A673 (cell line): ENCODE data around the gene VPS41. TPM values are rescaled to one million over a fixed set of nuclear protein-coding genes. Genes with fewer than 3 reads are reported as not detected.

Experiments
- BruUV-seq: library from RNA; stranded (reverse); fragments of 400-500 nt; replicated peaks from 2 replicates; lab custom pipeline; 2021; lab: Mats Ljungman, UMichigan
- CTCF ChIA-PET: fragments of 300-600 bp; sonication (Branson Sonifier 250); formaldehyde crosslinking; loops from one replicate; lab custom pipeline; 2022; ENCODE audit warnings: antibody characterized with exemption; lab: Charles Lee
- POLR2A ChIA-PET: fragments of 300-600 bp; sonication (Branson Sonifier 250); formaldehyde crosslinking; loops from one replicate; lab custom pipeline; 2022; ENCODE audit warnings: antibody characterized with exemption; ENCODE audit not compliant: low non-redundant PET; lab: Charles Lee
- DNase-seq: peaks from one replicate; pipeline ENCODE4 v3.0.0-alpha.2; 2015; ENCODE audit warnings: low spot score
- H3K27ac ChIP-seq: fragments of 200-600 bp; sonication (generic); 2 replicates; pipeline ENCODE4 v1.5.1; 2016; ENCODE audit warnings: mixed run types, low read depth, mild to moderate bottlenecking, mixed read lengths, antibody characterized with exemption, low read length; ENCODE audit not compliant: poor library complexity, severe bottlenecking
- H3K27me3 ChIP-seq: fragments of 200-600 bp; sonication (generic); replicated peaks from 2 replicates; pipeline ENCODE4 v1.6.1; 2017; ENCODE audit warnings: mixed run types, low read depth, mild to moderate bottlenecking, mixed read lengths, antibody characterized with exemption, low read length; ENCODE audit not compliant: insufficient read depth, poor library complexity
- H3K36me3 ChIP-seq: fragments of 200-600 bp; sonication (generic); 2 replicates; pipeline ENCODE4 v1.6.1; 2016; ENCODE audit warnings: mixed run types, mild to moderate bottlenecking, mixed read lengths, antibody characterized with exemption, low read length; ENCODE audit not compliant: insufficient read depth, poor library complexity, severe bottlenecking
- H3K4me1 ChIP-seq: fragments of 200-600 bp; sonication (generic); 2 replicates; pipeline ENCODE4 v1.6.1; 2017; ENCODE audit warnings: mixed run types, mild to moderate bottlenecking, mixed read lengths, antibody characterized with exemption, low read length; ENCODE audit not compliant: insufficient read depth, poor library complexity, severe bottlenecking
- H3K4me3 ChIP-seq: fragments of 200-600 bp; sonication (generic); 2 replicates; pipeline ENCODE4 v1.5.1; 2016; ENCODE audit warnings: low read depth, mixed run types, mild to moderate bottlenecking, mixed read lengths, low read length; ENCODE audit not compliant: poor library complexity, severe bottlenecking
- H3K9me3 ChIP-seq: fragments of 200-600 bp; sonication (generic); 2 replicates; pipeline ENCODE4 v1.6.1; 2016; ENCODE audit warnings: mixed run types, low read depth, mild to moderate bottlenecking, mixed read lengths, antibody characterized with exemption, low read length; ENCODE audit not compliant: poor library complexity, severe bottlenecking
- EZH2 ChIP-seq: fragments of 200-600 bp; sonication (generic); IDR thresholded peaks from 2 replicates; pipeline ENCODE4 v1.6.1; 2017; ENCODE audit warnings: borderline replicate concordance, low read depth, mild to moderate bottlenecking, mixed read lengths, antibody characterized with exemption, low read length; ENCODE audit not compliant: poor library complexity, severe bottlenecking
- intact Hi-C: fragments of 100-400 bp; cut with micrococcal nuclease; formaldehyde crosslinking; loops from one replicate; pipeline ENCODE4 v1.10.0; 2022; ENCODE audit not compliant: unreplicated experiment
- total RNA-seq: library from RNA; stranded (reverse); gene quantifications from 2 replicates; pipeline ENCODE4 v1.2.3, GENCODE V29; 2021
- TF ChIP-seq, protein P1 (sequence below): fragments of 300-800, 200-600 bp; sonication (generic); conservative IDR thresholded peaks from 2 replicates; pipeline ENCODE4 v1.5.1; 2017; ENCODE audit warnings: low read depth, mild to moderate bottlenecking, antibody characterized with exemption, low read length, moderate library complexity, mixed read lengths

The VPS41 gene
- total RNA-seq, 1 experiment from 2014 or later, result 45.8 TPM

DNA sequence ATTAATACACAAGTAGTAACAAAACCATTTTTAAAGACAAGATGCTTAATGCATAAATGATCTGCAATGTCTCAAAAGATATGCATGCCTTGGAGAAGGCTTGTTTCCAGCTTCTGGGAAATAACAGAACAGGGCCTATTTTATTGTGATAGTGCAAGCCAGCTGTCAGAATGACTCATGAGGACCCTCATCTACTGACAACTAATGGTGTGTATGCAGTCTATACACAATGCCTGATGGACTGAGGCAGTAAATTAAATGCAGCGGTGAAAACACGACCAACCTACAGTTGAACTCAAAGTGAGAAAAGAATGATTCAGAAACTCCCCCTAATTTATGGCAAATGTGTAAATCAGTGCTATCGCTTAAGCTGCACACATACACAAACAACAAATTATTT is 46.3 kb downstream of the VPS41 start:
- Histone ChIP-seq H3K27me3 (no peaks in the 10 kb centered on the region), H3K9me3 (no peaks in the 10 kb centered on the region), H3K36me3 (no peaks in the 10 kb centered on the region), H3K27ac (no peak overlapping the region), H3K4me1 (no peaks in the 10 kb centered on the region), H3K4me3 (no peak overlapping the region)
- ChIA-PET POLR2A (no interaction called here), CTCF (no interaction called here)
- BruUV-seq, result no TSS peak
- TF ChIP-seq, protein P1, sequence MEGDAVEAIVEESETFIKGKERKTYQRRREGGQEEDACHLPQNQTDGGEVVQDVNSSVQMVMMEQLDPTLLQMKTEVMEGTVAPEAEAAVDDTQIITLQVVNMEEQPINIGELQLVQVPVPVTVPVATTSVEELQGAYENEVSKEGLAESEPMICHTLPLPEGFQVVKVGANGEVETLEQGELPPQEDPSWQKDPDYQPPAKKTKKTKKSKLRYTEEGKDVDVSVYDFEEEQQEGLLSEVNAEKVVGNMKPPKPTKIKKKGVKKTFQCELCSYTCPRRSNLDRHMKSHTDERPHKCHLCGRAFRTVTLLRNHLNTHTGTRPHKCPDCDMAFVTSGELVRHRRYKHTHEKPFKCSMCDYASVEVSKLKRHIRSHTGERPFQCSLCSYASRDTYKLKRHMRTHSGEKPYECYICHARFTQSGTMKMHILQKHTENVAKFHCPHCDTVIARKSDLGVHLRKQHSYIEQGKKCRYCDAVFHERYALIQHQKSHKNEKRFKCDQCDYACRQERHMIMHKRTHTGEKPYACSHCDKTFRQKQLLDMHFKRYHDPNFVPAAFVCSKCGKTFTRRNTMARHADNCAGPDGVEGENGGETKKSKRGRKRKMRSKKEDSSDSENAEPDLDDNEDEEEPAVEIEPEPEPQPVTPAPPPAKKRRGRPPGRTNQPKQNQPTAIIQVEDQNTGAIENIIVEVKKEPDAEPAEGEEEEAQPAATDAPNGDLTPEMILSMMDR, result no peak
- TF ChIP-seq EZH2, result no peak
- intact Hi-C loops, result no loop called here
- DNase-seq, result no peak

GRCh38 chr7:38858259-38858884 is 50.6 kb downstream of the VPS41 start:
- H3K36me3 ChIP-seq, result no peaks in the 10 kb centered on the region
- BruUV-seq, result no TSS peak
- DNase-seq, result no peak
- TF ChIP-seq, protein P1, result no peak
- no peak for TF ChIP-seq EZH2
- intact Hi-C loops, result no loop called here
- no peak overlapping the region for H3K27ac ChIP-seq
- POLR2A ChIA-PET, result no interaction called here
- H3K4me3 ChIP-seq, result no peak overlapping the region
- no peaks in the 10 kb centered on the region for H3K27me3 ChIP-seq
- H3K9me3 ChIP-seq, result no peaks in the 10 kb centered on the region
- CTCF ChIA-PET, result no interaction called here
- no peaks in the 10 kb centered on the region for H3K4me1 ChIP-seq

GRCh38 chr7:38855867-38856266 is 53.1 kb downstream of the VPS41 start:
- TF ChIP-seq, protein P1, result no peak
- TF ChIP-seq EZH2, result no peak
- no TSS peak for BruUV-seq
- Histone ChIP-seq H3K4me1 (no peaks in the 10 kb centered on the region), H3K4me3 (no peak overlapping the region), H3K9me3 (no peaks in the 10 kb centered on the region), H3K36me3 (no peaks in the 10 kb centered on the region), H3K27ac (no peak overlapping the region), H3K27me3 (no peaks in the 10 kb centered on the region)
- ChIA-PET POLR2A (no interaction called here), CTCF (no interaction called here)
- DNase-seq, result no peak
- intact Hi-C loops, result no loop called here
